Ascending aorta (tissue), 2 donors: Measurements from ENCODE around the gene PGRMC2. TPM values are rescaled to one million over a fixed set of nuclear protein-coding genes. Genes with fewer than 3 reads are reported as not detected.
"Not testable (repeated sequence)": the region's sequence is repeated elsewhere in the genome, so short reads cannot be mapped to it uniquely, and the experiment has no call there.

Source experiments
- DNase-seq, 2 donors: peaks; one replicate each; pipeline ENCODE4 v3.0.0-alpha.2; 2019; ENCODE audit warnings: low spot score in 2 of 2
- H3K27ac ChIP-seq, 2 donors: fragments of 200-600 bp; sonication (generic); one replicate each; pipeline ENCODE4 v1.5.1; 2016 to 2017; ENCODE audit warnings: mild to moderate bottlenecking in 1 of 2
- H3K27me3 ChIP-seq: fragments of 200-600 bp; sonication (generic); one replicate; pipeline ENCODE4 v1.5.1; 2017
- H3K36me3 ChIP-seq, 2 donors: fragments of 200-600 bp; sonication (generic); one replicate each; pipeline ENCODE4 v1.5.1; 2016
- H3K4me1 ChIP-seq, 2 donors: fragments of 200-600 bp; sonication (generic); one replicate each; pipeline ENCODE4 v1.5.1; 2016 to 2017; ENCODE audit warnings: mild to moderate bottlenecking in 1 of 2
- H3K4me3 ChIP-seq, 2 donors: fragments of 200-600 bp; sonication (generic); one replicate each; pipeline ENCODE4 v1.5.1; 2016 to 2017; ENCODE audit warnings: mild to moderate bottlenecking in 1 of 2
- H3K9me3 ChIP-seq, 2 donors: fragments of 200-600 bp; sonication (generic); one replicate each; pipeline ENCODE4 v1.5.1; 2016
- CTCF ChIP-seq, 3 experiments: fragments of 200-600 bp in 2 of 3; fragments of 450-650 bp in 1 of 3; sonication (generic) in 2 of 3; IDR thresholded peaks; one replicate each; pipeline ENCODE4 v1.5.1; 2016 to 2019; ENCODE audit warnings: antibody characterized with exemption in 3 of 3, mild to moderate bottlenecking in 1 of 3, moderate library complexity in 1 of 3
- intact Hi-C: fragments of 100-400 bp; cut with DNase I; formaldehyde crosslinking; loops from one replicate; pipeline ENCODE4 v1.15.1; 2023
- total RNA-seq: library from RNA; depleted of rRNA; stranded (reverse); fragments of >200 nt; gene quantifications from one replicate; pipeline ENCODE4 v1.1.0, GENCODE V29; 2016

Gene PGRMC2
- total RNA-seq, 1 donor from 2014 or later = 16.5 TPM

GRCh38 chr4:128259889-128260288 lies 27.7 kb downstream of the PGRMC2 start:
- H3K27ac ChIP-seq, DNase-seq, H3K4me1 ChIP-seq, H3K27me3 ChIP-seq, intact Hi-C loops, H3K4me3 ChIP-seq, H3K9me3 ChIP-seq, H3K36me3 ChIP-seq: not testable (repeated sequence)

GRCh38 chr4:128258166-128258565 lies 29.4 kb downstream of the PGRMC2 start:
- H3K36me3 ChIP-seq, intact Hi-C loops, DNase-seq: not testable (repeated sequence)

GRCh38 chr4:128256539-128256938 lies 31.1 kb downstream of the PGRMC2 start:
- no peaks in the 10 kb centered on the region for H3K9me3 ChIP-seq
- H3K4me3 ChIP-seq = no peak overlapping the region
- no peaks in the 10 kb centered on the region for H3K27me3 ChIP-seq
- no peak for DNase-seq
- intact Hi-C loops = no loop called here
- no peaks in the 10 kb centered on the region for H3K36me3 ChIP-seq
- no peak overlapping the region for H3K27ac ChIP-seq
- H3K4me1 ChIP-seq = no peaks in the 10 kb centered on the region
- no peak for TF ChIP-seq CTCF (IDR thresholded peaks at IDR 0.05)

More at GRCh38 chr4:128258166-128258565, 29.4 kb downstream of the PGRMC2 start:
- not testable (repeated sequence) for H3K4me3 ChIP-seq, H3K4me1 ChIP-seq, H3K9me3 ChIP-seq, H3K27me3 ChIP-seq, H3K27ac ChIP-seq

GRCh38 chr4:128255906-128256305 lies 31.7 kb downstream of the PGRMC2 start:
- TF ChIP-seq CTCF (IDR thresholded peaks at IDR 0.05) = no peak
- intact Hi-C loops = no loop called here
- DNase-seq = no peak
- no peaks in the 10 kb centered on the region for H3K4me1 ChIP-seq
- H3K36me3 ChIP-seq = no peaks in the 10 kb centered on the region
- H3K9me3 ChIP-seq = no peaks in the 10 kb centered on the region
- no peak overlapping the region for H3K27ac ChIP-seq
- no peaks in the 10 kb centered on the region for H3K27me3 ChIP-seq
- no peak overlapping the region for H3K4me3 ChIP-seq

GRCh38 chr4:128249787-128250668 lies 37.6 kb downstream of the PGRMC2 start:
- Histone ChIP-seq H3K27me3 (no peaks in the 10 kb centered on the region), H3K9me3 (no peaks in the 10 kb centered on the region), H3K36me3 (no peaks in the 10 kb centered on the region), H3K4me1 (no peaks in the 10 kb centered on the region), H3K4me3 (no peak overlapping the region), H3K27ac (no peak overlapping the region)
- intact Hi-C loops = no loop called here
- DNase-seq = no peak
- TF ChIP-seq CTCF (IDR thresholded peaks at IDR 0.05) = no peak

- no peaks in the 10 kb centered on the region for H3K27me3 ChIP-seq
- H3K4me3 ChIP-seq = no peak overlapping the region
- no peaks in the 10 kb centered on the region for H3K36me3 ChIP-seq
- DNase-seq = no peak
- H3K27ac ChIP-seq = no peak overlapping the region
- H3K9me3 ChIP-seq = no peaks in the 10 kb centered on the region
- no peaks in the 10 kb centered on the region for H3K4me1 ChIP-seq
- TF ChIP-seq CTCF (IDR thresholded peaks at IDR 0.05) = no peak
- intact Hi-C loops = no loop called here
Observed at GRCh38 chr4:128247906-128248305, 39.7 kb downstream of the PGRMC2 start.

GRCh38 chr4:128245391-128245790 lies 42.2 kb downstream of the PGRMC2 start:
- intact Hi-C loops, H3K4me1 ChIP-seq, H3K36me3 ChIP-seq, H3K27me3 ChIP-seq, H3K27ac ChIP-seq, H3K9me3 ChIP-seq, H3K4me3 ChIP-seq, DNase-seq: not testable (repeated sequence)
